Islet of Langerhans (tissue), 1 donor: Measurements from ENCODE around the gene APOL6.
A peak's percentile ranks its signal among the peaks of the same experiment; 100 is the strongest.

Experiments
- FAIRE-seq: peaks from one replicate; lab custom pipeline; 2011; peaks lifted over from hg19 to GRCh38; lab: Jason Lieb, UNC

APOL6 gene

DNA sequence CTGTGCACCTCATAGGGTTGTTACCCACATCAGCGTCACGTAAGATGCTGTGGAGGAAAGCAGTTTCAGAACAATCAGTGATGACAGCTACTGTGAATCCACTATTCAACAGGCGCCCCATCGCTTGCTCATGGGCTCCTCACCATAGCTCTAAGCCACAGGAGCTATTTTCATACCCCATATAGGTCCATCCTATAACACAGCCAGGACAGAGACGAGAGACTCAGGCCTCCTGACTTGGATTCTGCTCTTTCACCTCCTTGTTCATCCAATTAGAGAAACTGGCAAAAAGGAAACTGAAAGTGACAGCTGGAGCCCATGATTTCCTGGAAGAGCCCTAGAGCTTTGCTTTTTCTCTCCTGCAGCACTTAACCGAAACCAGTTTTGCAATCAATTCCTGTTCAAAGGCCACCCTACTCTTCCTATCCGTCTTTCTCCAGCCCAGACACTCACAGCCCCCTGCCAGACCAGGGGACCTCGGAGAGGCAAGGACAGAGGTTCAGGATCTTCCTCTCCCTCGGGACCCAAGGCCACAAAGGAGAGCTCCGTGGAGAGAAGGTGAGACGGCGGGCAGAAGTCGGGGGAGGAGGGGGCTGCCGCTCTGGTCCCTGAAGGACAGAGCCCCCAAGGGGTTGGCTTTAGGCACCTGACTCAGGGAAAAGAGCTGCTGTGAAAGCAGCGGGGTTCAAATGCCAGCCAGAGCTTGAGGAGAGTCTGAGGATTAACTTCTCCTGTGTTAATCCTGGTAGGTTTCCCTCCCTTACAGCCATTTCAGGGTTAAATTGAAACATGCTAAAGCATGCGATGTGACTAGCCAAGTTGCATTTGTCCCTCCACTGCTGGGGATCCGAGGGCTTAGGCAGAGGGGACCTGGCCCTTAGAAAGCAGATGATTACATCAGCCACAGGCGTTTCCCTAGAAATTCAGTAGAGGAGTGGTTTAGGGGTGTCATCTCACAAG is at the start of gene APOL6:
TSS of gene APOL6 (plus strand) at position 381 of the 960 bp plus-strand sequence. CDS start 7,980 bp downstream, outside the sequence.
- peak; percentile 85 for FAIRE-seq

DNA sequence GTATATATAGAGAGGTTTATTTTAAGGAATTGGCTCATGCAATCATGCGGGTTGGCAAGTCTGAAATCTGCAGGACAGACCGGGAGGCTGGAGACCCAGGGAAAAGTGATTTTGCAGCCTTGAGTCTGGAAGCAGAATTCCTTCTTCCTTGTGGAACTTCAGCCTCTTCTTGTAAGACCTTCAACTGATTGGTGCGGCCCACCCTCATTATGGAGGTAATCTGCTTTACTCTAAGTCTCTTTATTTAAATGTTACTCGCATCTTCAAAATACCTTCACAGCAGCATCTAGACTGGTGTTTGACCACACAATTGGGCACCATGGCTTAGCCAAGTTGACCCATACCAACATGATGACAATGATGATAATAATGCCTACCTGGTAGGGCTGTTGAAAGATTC is 48.9 kb upstream of the APOL6 start:
- no peak for FAIRE-seq

DNA sequence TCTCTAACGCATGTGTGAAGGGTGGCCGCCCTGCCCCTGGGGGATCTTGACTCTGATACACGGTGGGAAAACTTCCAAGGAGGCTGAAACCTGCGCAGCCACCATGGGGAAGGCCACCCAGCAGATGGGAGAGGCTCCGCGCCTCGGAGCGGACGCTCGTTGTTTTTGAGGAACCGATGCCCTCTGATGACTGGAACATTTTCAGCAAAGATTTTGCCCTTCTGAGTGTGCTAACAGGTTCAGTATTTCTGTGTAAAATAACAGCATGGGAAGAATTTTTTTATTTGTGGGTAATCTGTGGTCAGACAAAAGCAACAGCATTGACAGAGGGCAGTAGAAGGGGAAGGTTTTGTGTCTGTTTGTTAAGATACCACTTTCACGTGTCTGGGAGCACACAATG is 47.8 kb upstream of the APOL6 start:
- FAIRE-seq = no peak

DNA sequence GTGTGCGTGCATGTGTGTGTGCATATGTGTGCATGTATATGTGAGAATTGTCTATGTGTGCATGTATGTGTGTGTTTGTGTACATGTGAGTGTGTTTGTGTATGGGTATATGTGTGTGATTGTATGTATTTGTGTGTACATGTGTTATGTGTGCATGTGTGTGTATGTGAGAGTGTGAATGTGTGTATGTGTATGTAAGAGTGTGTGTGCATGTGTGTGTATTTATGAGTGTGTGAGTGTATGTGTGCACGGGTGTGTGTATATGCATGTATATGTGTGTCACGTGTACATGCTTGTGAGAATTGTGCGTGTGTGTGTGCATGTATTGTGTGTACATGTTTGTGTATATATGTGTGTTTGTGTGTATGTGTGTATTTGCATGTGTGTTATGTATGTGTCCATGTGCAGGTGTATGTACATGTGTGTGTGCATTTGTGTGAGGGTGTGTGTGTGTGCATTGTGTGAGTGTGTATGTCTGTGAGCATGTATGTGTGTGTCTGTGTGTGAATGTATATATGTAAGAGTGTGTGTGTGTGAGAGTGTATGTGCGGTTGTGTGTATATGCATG is 47.1 kb upstream of the APOL6 start:
- no peak for FAIRE-seq

GRCh38 chr22:35601743-35602615 is 46.3 kb upstream of the APOL6 start:
- no peak for FAIRE-seq

- no peak for FAIRE-seq
Measured at GRCh38 chr22:35604621-35605368, 43.5 kb upstream of the APOL6 start.

DNA sequence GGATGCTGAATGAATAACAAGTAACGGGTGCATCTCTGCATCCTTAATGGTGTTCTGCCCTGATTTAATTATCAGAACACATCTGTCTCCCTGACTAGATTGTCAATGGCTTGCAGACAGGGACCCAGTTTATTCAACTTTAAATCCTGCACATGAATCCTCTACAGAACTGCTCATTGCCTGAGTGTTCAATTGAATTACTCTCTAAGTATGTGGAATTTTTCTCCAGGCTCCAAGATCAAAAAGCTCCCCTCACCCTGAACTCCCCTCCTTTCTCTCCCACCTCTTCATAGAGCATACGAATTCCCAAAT is 42.9 kb upstream of the APOL6 start:
- FAIRE-seq = no peak

- FAIRE-seq = no peak
Measured at GRCh38 chr22:35605851-35606481, 42.3 kb upstream of the APOL6 start.

DNA sequence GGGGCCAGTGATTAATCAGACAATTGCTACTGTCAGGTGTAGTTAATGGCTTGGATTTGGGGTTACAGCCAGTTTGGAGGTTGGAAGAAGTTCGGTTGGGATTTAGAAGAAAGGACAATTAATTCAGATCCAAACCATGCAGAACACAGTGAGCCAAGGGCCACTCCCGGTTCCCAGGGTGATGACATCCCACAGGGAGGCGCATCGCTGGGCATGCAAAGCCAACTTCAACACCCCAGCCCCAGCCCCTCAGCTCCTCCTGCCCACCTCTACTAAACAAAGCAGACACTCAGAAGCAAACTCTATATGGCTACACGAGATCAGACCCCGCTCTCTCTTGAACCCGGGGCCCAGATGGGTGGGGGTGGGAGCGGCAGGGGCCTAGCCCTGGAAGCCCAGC is 41.3 kb upstream of the APOL6 start:
- no peak for FAIRE-seq

DNA sequence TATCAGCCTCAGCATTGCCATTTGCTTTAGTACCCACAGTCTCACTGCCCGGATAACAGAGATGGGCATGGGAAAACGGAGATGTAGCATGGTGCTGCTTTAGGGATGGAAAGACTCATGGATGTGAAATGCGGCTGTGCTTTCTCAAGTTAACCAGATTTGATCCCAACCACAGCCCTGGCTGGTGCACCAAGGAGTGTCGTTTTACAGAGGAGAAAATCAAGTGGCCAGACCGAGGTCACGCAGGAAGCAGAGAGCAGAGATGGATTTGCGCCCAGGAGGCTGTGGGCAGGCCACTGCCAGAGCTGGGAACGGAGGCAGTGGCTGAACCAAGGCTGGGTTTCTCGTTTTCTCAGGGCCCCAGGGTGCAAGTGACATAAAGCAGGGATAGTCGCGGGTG is 40.2 kb upstream of the APOL6 start:
- FAIRE-seq = no peak

- FAIRE-seq = no peak
Measured at GRCh38 chr22:35609261-35609660, 39.0 kb upstream of the APOL6 start.

GRCh38 chr22:35609761-35610160 is 38.5 kb upstream of the APOL6 start:
- no peak for FAIRE-seq

- FAIRE-seq = no peak
Measured at GRCh38 chr22:35610741-35611140, 37.5 kb upstream of the APOL6 start.

DNA sequence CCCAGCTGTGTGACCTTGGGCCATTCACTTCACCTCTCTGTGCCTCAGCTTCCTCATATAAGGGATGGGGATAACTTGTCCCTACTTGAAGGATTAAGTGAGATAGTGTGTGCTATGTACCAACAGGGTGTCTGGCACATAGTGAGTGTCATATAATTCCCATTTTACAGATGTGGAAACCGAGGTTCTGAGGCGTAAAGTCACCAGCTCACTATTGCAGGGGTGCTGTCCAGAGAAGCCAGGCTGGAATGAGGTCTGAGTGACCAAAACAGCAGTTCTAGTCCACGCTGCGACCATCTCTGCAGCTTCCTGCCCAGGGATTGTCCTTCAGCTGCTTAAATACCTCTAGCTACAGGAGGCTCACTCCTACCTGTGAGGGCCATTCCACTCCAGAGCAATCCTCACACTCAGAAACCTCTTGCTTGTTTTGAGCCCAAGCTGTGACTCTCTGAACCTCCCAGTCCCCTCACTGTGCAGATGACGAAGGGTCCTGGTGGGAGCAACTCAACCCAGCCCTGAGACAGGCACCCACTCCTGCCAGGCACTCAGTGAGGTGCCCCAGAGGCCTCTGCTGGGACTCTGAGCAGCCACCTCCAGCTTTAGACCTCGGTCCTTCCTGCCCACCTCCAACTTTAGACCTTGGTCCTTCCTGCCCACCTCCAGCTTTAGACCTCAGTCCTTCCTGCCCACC is 36.9 kb upstream of the APOL6 start:
- no peak for FAIRE-seq

GRCh38 chr22:35611891-35612576 is 36.2 kb upstream of the APOL6 start:
- FAIRE-seq = no peak

DNA sequence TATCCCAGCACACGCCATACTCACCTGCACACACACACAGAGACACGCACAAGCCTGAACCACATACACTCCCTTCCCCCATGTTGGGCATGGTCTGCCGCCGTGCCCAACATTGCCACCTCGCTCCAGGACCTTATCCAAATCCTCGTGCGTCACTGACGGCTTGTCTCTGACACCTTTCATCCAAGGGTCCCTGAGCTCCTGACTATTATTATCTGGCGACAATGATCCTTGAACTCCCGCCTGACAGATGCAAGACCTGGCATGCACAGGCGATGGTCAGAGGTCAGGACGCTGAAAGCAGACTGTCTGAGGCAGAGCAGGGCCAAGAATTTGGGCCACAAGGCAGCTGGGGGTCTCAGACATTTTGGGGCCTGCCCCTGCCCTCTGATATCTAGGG is 35.3 kb upstream of the APOL6 start:
- FAIRE-seq = no peak

- FAIRE-seq = no peak
Measured at GRCh38 chr22:35614404-35614803, 33.8 kb upstream of the APOL6 start.

GRCh38 chr22:35615156-35615555 is 33.1 kb upstream of the APOL6 start:
- FAIRE-seq = no peak

DNA sequence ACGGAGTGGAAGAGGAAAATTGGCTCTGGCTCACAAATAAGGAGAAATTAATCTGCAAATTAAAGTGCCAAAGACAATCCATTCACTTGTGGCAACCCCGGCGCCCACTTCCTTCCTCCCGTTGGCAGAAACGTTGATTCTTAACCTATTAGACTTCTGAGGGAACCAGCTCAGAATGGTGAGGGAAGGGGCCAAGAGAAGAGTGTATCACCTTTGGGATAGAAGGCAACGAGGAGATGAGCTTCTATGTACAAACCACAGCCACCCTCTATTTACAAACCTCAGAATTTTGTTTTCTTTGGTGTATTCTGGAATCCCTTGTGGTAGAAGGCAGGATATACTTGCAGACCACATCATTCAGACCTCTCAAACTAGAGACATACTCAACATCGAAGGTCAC is 32.2 kb upstream of the APOL6 start:
- FAIRE-seq = no peak

- FAIRE-seq = no peak
Measured at GRCh38 chr22:35617137-35617755, 31.0 kb upstream of the APOL6 start, which contains the start of gene MB. Gene MB, minus strand, starts transcription at chr22:35617329. Its CDS starts 72 bp downstream, at chr22:35617257.
